Erythroblast (primary cell): ENCODE data around the gene CNBP.

ENCODE experiments used
- GATA1 ChIP-seq: IDR thresholded peaks from 2 replicates; pipeline ENCODE4 v1.6.1; 2011; ENCODE audit warnings: low read depth, mild to moderate bottlenecking, control low read depth, low read length, moderate library complexity
- POLR2A ChIP-seq: IDR thresholded peaks from 2 replicates; pipeline ENCODE4 v1.6.1; 2011; ENCODE audit warnings: mild to moderate bottlenecking, low read length

DNA sequence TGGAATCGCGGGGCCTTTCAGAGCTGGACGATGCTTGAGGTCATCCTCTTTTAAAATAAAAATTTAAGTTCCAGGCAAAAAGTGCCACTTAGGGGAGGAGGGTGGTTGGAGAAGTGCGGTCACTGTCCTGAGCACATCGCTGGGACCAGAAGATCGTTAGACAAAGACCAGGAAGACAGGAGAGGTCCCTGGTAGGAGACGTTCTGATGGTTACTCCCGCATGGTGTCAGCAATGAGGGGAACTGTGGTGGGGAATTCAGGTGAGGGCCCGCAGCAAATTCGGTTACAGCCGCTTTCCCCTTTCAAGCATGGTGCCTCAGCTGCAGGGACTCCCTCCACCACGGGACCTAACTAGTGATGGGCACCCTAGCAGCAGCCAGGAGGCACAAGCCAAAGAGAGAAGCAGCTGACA, 21.8 kb downstream of the CNBP start:
- no peak for TF ChIP-seq POLR2A
- no peak for TF ChIP-seq GATA1
